Fibroblast of the aortic adventitia (primary cell): Measurements from ENCODE around the gene PHLDA2. TPM values are rescaled to one million over a fixed set of nuclear protein-coding genes. Genes with fewer than 3 reads are reported as not detected.

Experiments
- DNase-seq: peaks from one replicate; pipeline ENCODE4 v3.0.0-alpha.2; 2010; ENCODE audit warnings: low read depth
- H3K4me3 ChIP-seq: 2 replicates; pipeline ENCODE4 v1.5.1; 2011; ENCODE audit warnings: low read depth, mild to moderate bottlenecking, control low read depth, low read length, moderate library complexity
- CTCF ChIP-seq: IDR thresholded peaks from 2 replicates; pipeline ENCODE4 v1.5.1; 2011; ENCODE audit warnings: mild to moderate bottlenecking, low read length, control low read depth, inconsistent platforms; ENCODE audit not compliant: insufficient read depth
- total RNA-seq: library from RNA; depleted of rRNA; stranded (reverse); fragments of >200 nt; gene quantifications from 2 replicates; pipeline ENCODE4 v1.2.3, GENCODE V29; 2012; ENCODE audit warnings: low replicate concordance

The PHLDA2 gene
- total RNA-seq, 1 donor: 3.8 TPM

- peak; percentile 13 for DNase-seq
- H3K4me3 ChIP-seq: peak overlapping the region; percentile 40
- peak; percentile 18 for TF ChIP-seq CTCF
Observed at GRCh38 chr11:2886191-2886894, 42.9 kb downstream of the PHLDA2 start.

GRCh38 chr11:2885678-2886081, 43.5 kb downstream of the PHLDA2 start, which contains the start of gene CDKN1C:
Gene CDKN1C, minus strand, starts transcription at chr11:2885775. Its CDS starts 319 bp downstream, at chr11:2885456.
- peak; percentile 81 for DNase-seq
- TF ChIP-seq CTCF: no peak
- peak within 1 kb of the TSS; percentile 74 for H3K4me3 ChIP-seq

- TF ChIP-seq CTCF: peak; percentile 19
- H3K4me3 ChIP-seq: peak overlapping the region; percentile 74
- DNase-seq: peak; percentile 36
Observed at GRCh38 chr11:2885017-2885677, 44.1 kb downstream of the PHLDA2 start.

GRCh38 chr11:2883979-2884815, 45.0 kb downstream of the PHLDA2 start:
- TF ChIP-seq CTCF: no peak
- peak; percentile 27 for DNase-seq
- peak overlapping the region; percentile 71 for H3K4me3 ChIP-seq

GRCh38 chr11:2883640-2883978, 45.6 kb downstream of the PHLDA2 start:
- H3K4me3 ChIP-seq: peak overlapping the region; percentile 71
- no peak for TF ChIP-seq CTCF
- DNase-seq: peak; percentile 5

- TF ChIP-seq CTCF: no peak
Observed at GRCh38 chr11:2882396-2883110, 46.7 kb downstream of the PHLDA2 start.

More at GRCh38 chr11:2882396-2883110, 46.7 kb downstream of the PHLDA2 start:
- peak overlapping the region; percentile 71 for H3K4me3 ChIP-seq
- DNase-seq: no peak
